T-helper 2 cell treated with Interferon-gamma antibody and Interleukin-4, amounts not matched to agents 5 μg/mL and 100 μg/mL, for 36 hours (primary cell): ENCODE results near the gene CRLF1.

ENCODE experiments used
- DNase-seq: peaks from one replicate; pipeline ENCODE4 v3.0.0; 2021; ENCODE audit warnings: low spot score
- H3K27ac Mint-ChIP-seq: one replicate; pipeline ENCODE4 v1.8.0; 2021; ENCODE audit warnings: mild to moderate bottlenecking, mixed read lengths
- H3K27me3 Mint-ChIP-seq: one replicate; pipeline ENCODE4 v1.8.0; 2021; ENCODE audit warnings: low read depth, mixed read lengths
- H3K36me3 Mint-ChIP-seq: one replicate; pipeline ENCODE4 v1.8.0; 2021; ENCODE audit warnings: low read depth, mixed read lengths
- H3K4me1 Mint-ChIP-seq: one replicate; pipeline ENCODE4 v1.8.0; 2021; ENCODE audit warnings: low read depth, mixed read lengths
- H3K4me3 Mint-ChIP-seq: one replicate; pipeline ENCODE4 v1.8.0; 2022; ENCODE audit warnings: mild to moderate bottlenecking, moderate library complexity, mixed read lengths
- H3K9me3 Mint-ChIP-seq: one replicate; pipeline ENCODE4 v1.8.0; 2021; ENCODE audit warnings: mixed read lengths

The CRLF1 gene, protein sequence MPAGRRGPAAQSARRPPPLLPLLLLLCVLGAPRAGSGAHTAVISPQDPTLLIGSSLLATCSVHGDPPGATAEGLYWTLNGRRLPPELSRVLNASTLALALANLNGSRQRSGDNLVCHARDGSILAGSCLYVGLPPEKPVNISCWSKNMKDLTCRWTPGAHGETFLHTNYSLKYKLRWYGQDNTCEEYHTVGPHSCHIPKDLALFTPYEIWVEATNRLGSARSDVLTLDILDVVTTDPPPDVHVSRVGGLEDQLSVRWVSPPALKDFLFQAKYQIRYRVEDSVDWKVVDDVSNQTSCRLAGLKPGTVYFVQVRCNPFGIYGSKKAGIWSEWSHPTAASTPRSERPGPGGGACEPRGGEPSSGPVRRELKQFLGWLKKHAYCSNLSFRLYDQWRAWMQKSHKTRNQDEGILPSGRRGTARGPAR

DNA sequence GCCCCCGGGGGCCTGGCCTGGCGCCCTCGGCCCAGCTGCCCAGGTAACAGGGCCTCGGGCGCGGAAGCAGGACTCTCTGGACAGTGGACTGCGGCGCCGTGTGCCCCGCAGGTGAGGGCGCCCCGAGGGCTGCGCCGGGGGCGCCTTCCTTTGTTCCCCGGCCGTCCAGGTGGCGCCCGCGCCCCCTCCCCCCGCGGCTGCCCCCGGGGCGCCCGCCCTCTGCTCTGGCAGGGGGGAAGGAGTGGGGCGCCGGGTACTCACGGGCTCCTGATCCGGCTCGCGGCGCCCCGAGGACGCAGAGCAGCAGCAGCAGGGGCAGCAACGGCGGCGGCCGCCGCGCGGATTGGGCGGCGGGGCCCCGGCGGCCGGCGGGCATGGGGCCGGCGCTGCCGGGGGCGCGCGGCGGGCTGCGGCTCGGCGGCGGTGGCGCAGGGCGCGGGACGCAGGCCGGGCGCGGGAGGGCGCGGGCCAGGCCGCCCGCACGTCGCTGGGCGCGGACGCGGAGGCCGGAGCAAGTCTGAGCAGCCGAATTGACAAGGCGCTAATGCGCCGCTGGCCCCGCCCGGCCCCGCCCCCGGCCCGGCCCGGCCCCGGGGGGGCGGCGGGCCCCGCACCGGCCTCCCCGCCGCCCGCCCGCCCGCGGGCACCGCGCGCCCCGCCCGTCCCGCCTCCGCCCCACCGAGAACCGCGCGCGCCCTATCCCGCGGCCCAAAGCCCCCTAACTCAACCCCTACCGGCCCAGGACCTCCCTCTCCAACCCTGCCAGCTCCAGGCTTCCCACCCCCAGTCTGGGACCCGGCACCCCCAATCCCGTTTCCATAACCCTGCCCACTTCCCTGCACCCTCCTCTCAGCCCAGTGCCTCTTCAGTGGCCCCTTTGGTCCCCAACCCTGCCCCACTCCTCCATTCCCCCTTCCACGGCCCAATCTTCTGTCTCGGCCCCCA, at the start of gene CRLF1:
TSS of gene CRLF1 (minus strand) at position 519 of the 945 bp plus-strand sequence. CDS start at position 376, 143 bp downstream.
- DNase-seq, result no peak
- Mint-ChIP-seq H3K27ac (no peak within 1 kb of the TSS), H3K4me3 (no peak within 1 kb of the TSS), H3K27me3 (peaks cover 73% of the 10 kb centered on the region), H3K36me3 (no peaks in the 10 kb centered on the region), H3K4me1 (peaks cover 2% of the 10 kb centered on the region), H3K9me3 (no peaks in the 10 kb centered on the region)

DNA sequence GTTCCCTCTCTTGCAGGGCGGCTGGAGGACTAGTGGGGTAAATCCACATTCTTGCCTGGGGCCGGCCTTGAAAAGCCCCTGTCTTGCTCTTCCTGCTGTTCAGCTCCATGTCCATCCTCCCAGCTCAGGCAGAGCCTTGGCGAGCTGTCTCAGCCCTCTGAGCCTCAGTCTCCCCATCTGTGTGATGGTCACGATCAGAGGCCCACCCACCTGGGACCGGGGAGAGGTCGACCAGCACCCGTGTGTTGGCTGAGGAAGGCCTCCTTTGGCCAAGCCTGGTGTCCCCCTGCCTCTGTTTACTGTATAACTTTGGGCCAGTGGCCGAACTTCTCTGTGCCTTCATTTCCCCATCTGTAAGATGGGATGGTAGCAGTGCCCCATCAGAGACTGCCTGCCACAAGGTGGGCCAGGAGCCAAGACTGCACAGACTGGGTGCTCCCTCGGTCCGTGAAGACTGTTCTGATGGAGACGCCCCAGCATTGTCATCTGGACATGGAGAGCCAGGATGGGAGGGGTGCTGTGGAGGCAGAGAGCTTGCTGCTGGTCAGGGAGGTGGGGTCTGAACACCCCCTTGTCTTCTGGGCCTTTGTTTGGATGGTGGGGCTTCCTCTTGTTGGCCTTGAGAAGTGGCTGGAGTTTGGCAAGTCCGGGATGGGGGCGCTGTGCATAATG, 48.7 kb upstream of the CRLF1 start:
- H3K4me3 Mint-ChIP-seq, result no peak overlapping the region
- no peaks in the 10 kb centered on the region for H3K27me3 Mint-ChIP-seq
- DNase-seq, result no peak
- H3K27ac Mint-ChIP-seq, result no peak overlapping the region
- H3K9me3 Mint-ChIP-seq, result no peaks in the 10 kb centered on the region
- no peaks in the 10 kb centered on the region for H3K4me1 Mint-ChIP-seq
- H3K36me3 Mint-ChIP-seq, result no peaks in the 10 kb centered on the region

DNA sequence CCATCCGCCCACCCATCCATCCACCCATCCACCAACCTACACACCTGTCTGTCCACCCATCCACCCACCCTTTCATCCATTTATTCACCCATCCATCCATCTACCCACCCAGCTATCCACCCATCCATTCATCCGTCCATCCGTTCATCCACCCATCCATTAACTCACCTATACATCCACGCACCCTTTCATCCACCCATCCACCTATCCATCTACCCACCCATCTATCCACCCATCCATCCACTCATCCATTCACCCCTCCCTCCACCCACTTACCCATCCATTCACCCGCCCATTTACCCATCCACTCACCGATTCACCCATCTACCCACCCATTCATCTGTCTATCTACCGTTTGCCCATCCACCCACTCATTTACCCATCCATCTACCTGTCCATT, 47.9 kb upstream of the CRLF1 start:
- DNase-seq, result no peak
- Mint-ChIP-seq H3K4me3 (no peak overlapping the region), H3K27ac (no peak overlapping the region), H3K36me3 (no peaks in the 10 kb centered on the region), H3K9me3 (no peaks in the 10 kb centered on the region), H3K4me1 (no peaks in the 10 kb centered on the region), H3K27me3 (no peaks in the 10 kb centered on the region)

DNA sequence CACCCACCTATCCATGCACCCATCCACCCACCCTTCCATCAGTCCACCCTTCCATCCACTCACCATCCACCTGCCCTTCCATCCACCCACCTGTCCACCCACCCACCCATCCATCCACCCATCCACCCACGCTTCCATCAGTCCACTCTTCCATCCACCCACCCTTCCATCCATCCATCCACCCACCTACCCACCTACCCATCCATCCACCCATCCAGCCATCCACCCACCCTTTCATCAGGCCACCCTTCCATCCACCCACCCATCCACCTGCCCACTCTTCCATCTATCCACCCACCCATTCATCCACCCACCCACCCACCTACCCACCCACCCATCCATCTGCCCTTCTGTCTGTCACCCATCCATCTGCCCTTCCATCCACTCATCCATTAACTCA, 47.3 kb upstream of the CRLF1 start:
- H3K4me3 Mint-ChIP-seq, result no peak overlapping the region
- H3K9me3 Mint-ChIP-seq, result no peaks in the 10 kb centered on the region
- no peak overlapping the region for H3K27ac Mint-ChIP-seq
- no peak for DNase-seq
- H3K4me1 Mint-ChIP-seq, result no peaks in the 10 kb centered on the region
- H3K27me3 Mint-ChIP-seq, result no peaks in the 10 kb centered on the region
- H3K36me3 Mint-ChIP-seq, result no peaks in the 10 kb centered on the region

DNA sequence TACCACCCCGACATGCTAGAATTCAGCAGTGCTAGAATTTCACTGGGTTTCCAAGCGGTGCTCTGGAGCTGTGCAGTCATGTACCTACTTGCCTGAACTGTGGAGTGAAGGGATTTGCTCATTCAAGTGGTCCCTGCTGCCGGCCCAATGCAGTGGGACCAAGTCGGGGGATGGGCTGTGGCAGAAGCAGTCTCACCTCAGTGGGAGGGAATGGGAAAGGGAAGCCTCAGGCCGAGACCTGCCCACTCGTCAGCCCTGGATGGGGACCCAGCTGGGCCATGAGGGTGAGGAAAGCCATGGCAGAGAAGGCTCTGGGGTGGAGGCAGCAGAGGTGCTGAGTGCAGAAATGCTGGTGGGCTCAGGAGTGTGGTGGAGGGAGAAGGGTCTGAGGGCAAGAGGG, 45.1 kb upstream of the CRLF1 start:
- Mint-ChIP-seq H3K4me3 (no peak overlapping the region), H3K4me1 (no peaks in the 10 kb centered on the region), H3K27me3 (no peaks in the 10 kb centered on the region), H3K27ac (no peak overlapping the region), H3K9me3 (no peaks in the 10 kb centered on the region), H3K36me3 (no peaks in the 10 kb centered on the region)
- DNase-seq, result no peak

DNA sequence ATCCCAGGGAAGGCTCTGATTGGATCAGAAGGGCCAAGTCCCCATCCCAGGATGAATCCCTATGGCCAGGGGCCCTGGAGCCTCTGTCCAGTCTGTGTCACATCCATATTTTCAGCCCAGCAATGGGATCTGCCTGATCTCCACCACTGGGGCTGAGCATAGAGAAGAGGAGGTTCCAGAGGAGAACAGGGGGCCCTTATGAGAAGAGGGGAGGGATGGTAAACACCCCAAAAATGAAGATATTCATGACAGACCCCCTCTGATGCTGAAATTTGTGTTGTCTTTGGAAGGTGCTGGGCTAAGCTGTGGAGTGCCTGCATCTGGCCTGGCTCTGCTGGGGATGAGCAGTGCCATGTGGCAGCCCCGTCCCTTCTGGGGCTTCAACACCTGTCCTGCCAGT, 44.7 kb upstream of the CRLF1 start:
- no peaks in the 10 kb centered on the region for H3K27me3 Mint-ChIP-seq
- H3K27ac Mint-ChIP-seq, result no peak overlapping the region
- H3K4me3 Mint-ChIP-seq, result no peak overlapping the region
- H3K4me1 Mint-ChIP-seq, result no peaks in the 10 kb centered on the region
- H3K9me3 Mint-ChIP-seq, result no peaks in the 10 kb centered on the region
- H3K36me3 Mint-ChIP-seq, result no peaks in the 10 kb centered on the region
- no peak for DNase-seq

DNA sequence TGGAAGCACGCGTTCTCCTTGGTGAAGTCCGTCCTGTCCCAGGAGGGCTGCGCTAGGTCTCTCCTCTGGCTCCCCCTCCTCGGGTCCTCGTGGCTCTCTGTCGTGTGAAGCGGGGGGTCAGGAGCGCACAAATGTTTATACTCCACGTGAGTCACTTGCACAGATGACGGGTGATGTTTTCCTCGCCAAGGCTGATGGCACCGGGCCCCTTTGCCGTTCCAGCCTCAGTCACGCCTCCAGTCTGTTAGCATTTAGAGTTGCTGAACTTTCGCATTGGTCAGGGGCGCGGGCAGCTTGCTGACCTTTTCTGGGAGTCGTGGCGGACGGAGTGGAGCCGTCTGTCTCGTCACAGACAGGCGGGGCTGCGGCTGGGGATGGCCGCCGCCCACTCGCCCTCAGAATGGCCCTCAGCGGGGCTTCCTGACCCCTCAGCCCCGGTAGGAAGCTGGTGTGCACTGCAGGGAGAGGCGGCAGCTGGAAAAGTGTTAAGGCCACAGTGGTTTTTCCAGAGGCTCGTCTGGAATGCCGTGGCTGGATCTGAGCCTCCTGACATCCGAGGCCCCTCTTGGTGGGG, 44.0 kb upstream of the CRLF1 start:
- DNase-seq, result no peak
- no peaks in the 10 kb centered on the region for H3K9me3 Mint-ChIP-seq
- no peak overlapping the region for H3K27ac Mint-ChIP-seq
- no peaks in the 10 kb centered on the region for H3K27me3 Mint-ChIP-seq
- H3K4me3 Mint-ChIP-seq, result no peak overlapping the region
- H3K4me1 Mint-ChIP-seq, result no peaks in the 10 kb centered on the region
- H3K36me3 Mint-ChIP-seq, result no peaks in the 10 kb centered on the region

DNA sequence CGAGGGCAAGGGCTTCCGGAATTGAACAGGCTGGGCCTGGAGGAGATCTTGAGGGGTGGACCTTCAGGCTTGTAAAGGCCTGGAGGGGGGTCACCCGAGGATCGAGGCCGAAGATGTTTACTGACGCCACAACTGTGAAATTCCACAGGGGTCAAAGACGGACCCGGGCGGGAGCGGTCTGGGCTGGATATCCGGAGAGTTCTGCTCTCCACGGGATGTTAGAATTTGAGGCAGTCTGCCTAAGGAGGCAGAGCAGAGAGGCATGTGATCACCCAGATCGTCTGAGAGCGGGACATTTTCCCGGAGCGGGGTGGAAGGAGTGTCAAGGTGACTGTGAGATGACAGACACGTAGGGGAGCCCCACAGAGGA, 43.4 kb upstream of the CRLF1 start:
- Mint-ChIP-seq H3K4me3 (no peak overlapping the region), H3K27me3 (no peaks in the 10 kb centered on the region), H3K4me1 (no peaks in the 10 kb centered on the region), H3K27ac (no peak overlapping the region), H3K9me3 (no peaks in the 10 kb centered on the region), H3K36me3 (no peaks in the 10 kb centered on the region)
- DNase-seq, result no peak

DNA sequence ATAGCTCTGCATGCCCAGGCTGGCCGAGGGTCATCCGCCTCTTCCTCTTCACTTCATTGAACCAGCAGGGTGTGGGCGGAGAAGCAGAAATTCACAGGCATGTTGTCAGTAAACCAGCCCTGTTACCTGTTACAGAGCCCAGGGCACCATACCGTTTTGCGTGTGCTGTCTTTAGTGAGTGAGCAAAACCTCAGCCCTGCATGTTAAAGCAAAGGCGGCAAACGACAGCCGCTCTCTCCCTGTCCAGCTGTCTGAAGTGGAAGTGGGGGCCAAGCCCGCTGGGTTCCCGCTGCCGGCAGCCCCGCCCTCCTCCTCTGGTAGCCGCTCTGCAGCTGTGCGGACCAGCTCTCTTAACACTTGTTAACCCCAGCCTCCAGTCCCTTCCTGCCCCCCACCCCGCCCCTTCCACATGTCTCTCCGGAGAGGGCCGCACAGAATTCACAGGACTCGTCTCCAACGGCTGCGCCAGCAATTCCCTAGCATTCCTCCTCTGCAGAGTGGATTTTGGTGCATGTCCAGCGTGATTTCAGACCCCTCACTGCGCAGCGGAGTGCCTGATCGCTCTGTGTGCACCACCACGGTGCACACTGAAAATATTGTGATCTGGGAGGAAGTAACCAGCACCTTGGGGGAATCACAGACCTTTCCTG, 42.9 kb upstream of the CRLF1 start:
- Mint-ChIP-seq H3K9me3 (no peaks in the 10 kb centered on the region), H3K4me3 (no peak overlapping the region), H3K36me3 (no peaks in the 10 kb centered on the region), H3K27me3 (no peaks in the 10 kb centered on the region), H3K27ac (no peak overlapping the region), H3K4me1 (no peaks in the 10 kb centered on the region)
- DNase-seq, result no peak

DNA sequence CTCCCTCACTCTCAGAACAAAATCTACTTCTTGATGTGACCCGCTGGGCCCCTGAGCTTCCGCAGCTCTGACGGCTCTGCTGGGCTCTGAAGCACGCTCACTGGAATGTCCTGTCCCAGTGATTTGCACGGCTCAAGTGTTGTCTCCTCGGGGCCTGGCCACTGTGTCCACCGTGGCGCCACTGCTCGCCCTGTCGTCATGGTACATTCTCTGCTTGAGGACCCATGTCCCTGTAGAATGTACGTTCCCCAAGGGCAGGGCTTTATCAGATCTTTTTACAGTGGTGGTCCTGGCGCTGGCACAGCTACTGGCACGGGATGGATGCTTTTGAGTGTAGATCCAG, 42.3 kb upstream of the CRLF1 start:
- H3K4me1 Mint-ChIP-seq, result no peaks in the 10 kb centered on the region
- no peak for DNase-seq
- H3K27me3 Mint-ChIP-seq, result no peaks in the 10 kb centered on the region
- H3K36me3 Mint-ChIP-seq, result no peaks in the 10 kb centered on the region
- no peak overlapping the region for H3K27ac Mint-ChIP-seq
- H3K9me3 Mint-ChIP-seq, result no peaks in the 10 kb centered on the region
- H3K4me3 Mint-ChIP-seq, result no peak overlapping the region

DNA sequence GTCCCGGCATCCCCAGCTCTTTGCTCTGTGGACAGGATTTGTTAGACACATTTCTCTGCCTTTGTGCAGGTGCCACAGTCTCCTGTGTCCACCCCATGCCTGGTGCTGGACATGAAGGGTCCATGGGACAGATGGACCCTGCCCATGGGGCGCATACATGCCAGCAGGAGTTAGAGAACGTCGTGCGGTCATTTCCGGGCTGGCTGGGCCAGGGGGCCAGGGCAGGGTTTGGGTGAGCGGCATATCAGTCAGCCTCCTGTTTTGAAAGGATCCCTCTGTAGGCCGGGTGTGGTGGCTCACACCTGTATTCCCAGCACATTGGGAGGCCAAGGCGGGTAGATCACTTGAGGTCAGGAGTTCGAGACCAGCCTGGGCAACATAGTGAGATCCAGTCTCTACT, 41.2 kb upstream of the CRLF1 start:
- Mint-ChIP-seq H3K27me3 (no peaks in the 10 kb centered on the region), H3K27ac (no peak overlapping the region), H3K4me1 (no peaks in the 10 kb centered on the region), H3K9me3 (no peaks in the 10 kb centered on the region), H3K4me3 (no peak overlapping the region), H3K36me3 (no peaks in the 10 kb centered on the region)
- no peak for DNase-seq

DNA sequence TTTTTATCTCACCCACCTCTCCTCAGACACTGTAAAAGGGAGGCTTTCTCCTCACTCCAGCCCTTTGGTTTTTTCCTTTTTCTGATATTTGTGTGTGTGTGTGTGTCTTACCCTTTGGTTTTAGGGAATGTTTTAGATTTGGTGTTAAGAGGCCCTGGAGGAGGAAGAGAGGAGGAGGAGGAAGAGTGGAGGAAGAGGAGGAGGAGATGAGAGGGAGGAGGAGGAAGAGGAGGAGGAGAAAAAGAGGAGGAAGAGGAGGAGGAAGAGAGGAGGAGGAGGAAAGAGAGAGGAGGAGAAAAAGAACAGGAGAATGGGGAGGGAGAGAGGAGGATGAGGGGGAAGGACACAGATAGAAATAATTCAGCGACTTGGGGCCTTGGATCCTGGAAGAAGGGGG, 40.8 kb upstream of the CRLF1 start:
- no peak overlapping the region for H3K4me3 Mint-ChIP-seq
- no peaks in the 10 kb centered on the region for H3K27me3 Mint-ChIP-seq
- no peaks in the 10 kb centered on the region for H3K36me3 Mint-ChIP-seq
- no peak overlapping the region for H3K27ac Mint-ChIP-seq
- no peak for DNase-seq
- H3K4me1 Mint-ChIP-seq, result no peaks in the 10 kb centered on the region
- H3K9me3 Mint-ChIP-seq, result no peaks in the 10 kb centered on the region

DNA sequence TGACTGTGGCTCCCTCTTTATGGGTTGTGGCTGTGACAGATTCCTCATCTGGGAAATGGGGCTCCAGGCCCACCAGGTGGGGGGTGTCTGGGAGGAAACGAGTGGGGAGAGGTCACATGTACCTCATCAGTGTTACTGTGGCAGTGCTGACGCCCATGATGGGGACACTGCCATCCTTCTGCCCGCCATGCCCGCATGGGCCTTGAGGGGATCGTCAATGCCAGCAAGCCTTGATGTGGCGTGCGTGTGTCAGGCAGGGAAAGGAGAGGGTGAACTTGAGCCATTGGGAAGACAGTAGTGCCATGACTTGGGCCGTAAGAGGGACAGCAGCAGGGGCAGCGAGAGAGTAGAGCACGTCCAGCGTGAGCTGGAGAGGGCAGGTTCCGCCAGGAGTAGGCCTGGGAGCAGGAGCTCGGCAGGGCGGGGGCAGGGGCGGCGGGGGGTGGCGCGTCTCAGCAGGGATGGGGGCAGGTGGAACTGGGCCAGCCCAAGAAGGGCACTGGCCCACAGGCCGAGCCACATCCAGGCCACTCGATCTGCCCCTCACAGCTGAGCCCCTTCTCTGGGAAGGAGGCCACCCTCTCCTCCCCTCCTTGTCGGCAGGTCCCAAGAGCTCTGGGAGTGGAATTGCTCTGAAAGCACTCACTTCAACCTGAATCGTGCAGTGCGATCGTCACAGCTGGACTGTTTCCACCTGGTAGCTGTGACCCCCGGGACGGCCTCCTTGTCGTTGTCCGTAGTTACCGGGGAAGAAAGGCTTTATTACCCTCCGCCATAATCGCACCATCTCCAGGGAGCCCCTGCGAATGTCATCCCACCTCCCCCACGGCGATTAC, 40.2 kb upstream of the CRLF1 start:
- Mint-ChIP-seq H3K4me3 (no peak overlapping the region), H3K4me1 (no peaks in the 10 kb centered on the region), H3K36me3 (no peaks in the 10 kb centered on the region), H3K9me3 (no peaks in the 10 kb centered on the region), H3K27me3 (no peaks in the 10 kb centered on the region), H3K27ac (no peak overlapping the region)
- no peak for DNase-seq
